ENCODE data around the gene SNX1. TPM values are rescaled to one million over a fixed set of nuclear protein-coding genes. Genes with fewer than 3 reads are reported as not detected.

SNX1 gene
- total and polyA plus RNA-seq, 2 of the 13 experiments (the other 11 are each of a cell fraction or from before 2014, with no cell fraction given), result 29.3 to 60.1 TPM

DNA sequence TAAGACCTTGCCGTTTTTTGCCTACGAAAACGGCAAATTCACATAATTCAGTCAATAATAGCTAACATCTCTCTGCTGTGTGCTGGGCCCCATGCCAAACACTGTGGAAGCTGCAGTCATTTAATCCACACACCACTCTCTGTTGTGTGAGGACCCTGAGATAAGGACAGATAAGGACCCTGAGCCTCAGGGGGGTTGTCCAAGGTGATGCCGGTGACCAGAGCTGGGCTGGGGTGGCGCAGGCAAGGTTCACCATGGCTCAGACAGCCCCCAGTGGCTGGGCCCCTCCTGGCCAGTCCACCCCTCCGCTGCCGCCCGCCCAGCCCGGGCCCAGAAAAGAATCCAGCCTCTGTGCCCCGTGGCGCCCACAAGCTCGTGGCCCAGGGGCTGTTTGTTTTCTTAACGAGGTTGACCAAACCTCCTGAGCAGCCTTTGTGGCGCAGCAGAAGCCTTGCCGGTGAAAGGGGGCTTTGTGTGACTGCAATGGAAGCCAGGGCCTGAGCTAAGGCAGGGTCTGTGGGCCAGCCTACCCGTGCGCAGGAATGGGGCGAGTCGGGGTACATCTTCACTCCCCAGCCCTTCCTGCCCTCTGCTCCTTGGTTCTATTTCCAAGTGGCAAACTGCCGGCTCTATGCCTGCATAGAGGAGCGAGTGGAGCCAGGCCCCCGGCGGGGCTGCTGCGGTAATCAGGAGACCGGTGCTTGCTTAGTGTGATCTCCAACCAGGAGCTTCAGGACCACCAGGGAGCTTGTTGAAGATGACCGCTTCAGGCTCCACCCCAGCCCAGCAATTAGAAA lies 51.3 kb downstream of the SNX1 start (continued):
- TF ChIP-seq, protein P1, sequence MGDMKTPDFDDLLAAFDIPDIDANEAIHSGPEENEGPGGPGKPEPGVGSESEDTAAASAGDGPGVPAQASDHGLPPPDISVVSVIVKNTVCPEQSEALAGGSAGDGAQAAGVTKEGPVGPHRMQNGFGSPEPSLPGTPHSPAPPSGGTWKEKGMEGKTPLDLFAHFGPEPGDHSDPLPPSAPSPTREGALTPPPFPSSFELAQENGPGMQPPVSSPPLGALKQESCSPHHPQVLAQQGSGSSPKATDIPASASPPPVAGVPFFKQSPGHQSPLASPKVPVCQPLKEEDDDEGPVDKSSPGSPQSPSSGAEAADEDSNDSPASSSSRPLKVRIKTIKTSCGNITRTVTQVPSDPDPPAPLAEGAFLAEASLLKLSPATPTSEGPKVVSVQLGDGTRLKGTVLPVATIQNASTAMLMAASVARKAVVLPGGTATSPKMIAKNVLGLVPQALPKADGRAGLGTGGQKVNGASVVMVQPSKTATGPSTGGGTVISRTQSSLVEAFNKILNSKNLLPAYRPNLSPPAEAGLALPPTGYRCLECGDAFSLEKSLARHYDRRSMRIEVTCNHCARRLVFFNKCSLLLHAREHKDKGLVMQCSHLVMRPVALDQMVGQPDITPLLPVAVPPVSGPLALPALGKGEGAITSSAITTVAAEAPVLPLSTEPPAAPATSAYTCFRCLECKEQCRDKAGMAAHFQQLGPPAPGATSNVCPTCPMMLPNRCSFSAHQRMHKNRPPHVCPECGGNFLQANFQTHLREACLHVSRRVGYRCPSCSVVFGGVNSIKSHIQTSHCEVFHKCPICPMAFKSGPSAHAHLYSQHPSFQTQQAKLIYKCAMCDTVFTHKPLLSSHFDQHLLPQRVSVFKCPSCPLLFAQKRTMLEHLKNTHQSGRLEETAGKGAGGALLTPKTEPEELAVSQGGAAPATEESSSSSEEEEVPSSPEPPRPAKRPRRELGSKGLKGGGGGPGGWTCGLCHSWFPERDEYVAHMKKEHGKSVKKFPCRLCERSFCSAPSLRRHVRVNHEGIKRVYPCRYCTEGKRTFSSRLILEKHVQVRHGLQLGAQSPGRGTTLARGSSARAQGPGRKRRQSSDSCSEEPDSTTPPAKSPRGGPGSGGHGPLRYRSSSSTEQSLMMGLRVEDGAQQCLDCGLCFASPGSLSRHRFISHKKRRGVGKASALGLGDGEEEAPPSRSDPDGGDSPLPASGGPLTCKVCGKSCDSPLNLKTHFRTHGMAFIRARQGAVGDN (CRISPR knock-in tag; IDR thresholded peaks at IDR 0.05), result peak; percentile 90
- TF ChIP-seq, protein P2, sequence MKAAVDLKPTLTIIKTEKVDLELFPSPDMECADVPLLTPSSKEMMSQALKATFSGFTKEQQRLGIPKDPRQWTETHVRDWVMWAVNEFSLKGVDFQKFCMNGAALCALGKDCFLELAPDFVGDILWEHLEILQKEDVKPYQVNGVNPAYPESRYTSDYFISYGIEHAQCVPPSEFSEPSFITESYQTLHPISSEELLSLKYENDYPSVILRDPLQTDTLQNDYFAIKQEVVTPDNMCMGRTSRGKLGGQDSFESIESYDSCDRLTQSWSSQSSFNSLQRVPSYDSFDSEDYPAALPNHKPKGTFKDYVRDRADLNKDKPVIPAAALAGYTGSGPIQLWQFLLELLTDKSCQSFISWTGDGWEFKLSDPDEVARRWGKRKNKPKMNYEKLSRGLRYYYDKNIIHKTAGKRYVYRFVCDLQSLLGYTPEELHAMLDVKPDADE (CRISPR knock-in tag; IDR thresholded peaks at IDR 0.05), result no peak
- no peak for TF ChIP-seq NCOA5 (CRISPR knock-in tag; IDR thresholded peaks at IDR 0.05)
- 0 out of 2 replicates have a peak, but pooled peaks have one; percentile 23 for TF ChIP-seq ZNF558 (CRISPR knock-in tag; IDR thresholded peaks at IDR 0.05; ENCODE audit: borderline replicate concordance)
- TF ChIP-seq ZNF264 (CRISPR knock-in tag; IDR thresholded peaks at IDR 0.05), result no peak
- TF ChIP-seq ZFYVE20 (CRISPR knock-in tag; IDR thresholded peaks at IDR 0.05; ENCODE audit: borderline replicate concordance, low read depth), result no peak
- TF ChIP-seq, protein P3, sequence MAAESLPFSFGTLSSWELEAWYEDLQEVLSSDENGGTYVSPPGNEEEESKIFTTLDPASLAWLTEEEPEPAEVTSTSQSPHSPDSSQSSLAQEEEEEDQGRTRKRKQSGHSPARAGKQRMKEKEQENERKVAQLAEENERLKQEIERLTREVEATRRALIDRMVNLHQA (CRISPR knock-in tag; IDR thresholded peaks at IDR 0.05), result no peak
- no peak for TF ChIP-seq RFX1 (IDR thresholded peaks at IDR 0.05)
- TF ChIP-seq REPIN1 (CRISPR knock-in tag; IDR thresholded peaks at IDR 0.05; ENCODE audit: borderline replicate concordance, low read depth), result peak; percentile 66; the same call in 1 of the 2 replicates
- TF ChIP-seq ZBTB42 (CRISPR knock-in tag; IDR thresholded peaks at IDR 0.05), result no peak
- TF ChIP-seq CEBPG (CRISPR knock-in tag; IDR thresholded peaks at IDR 0.05), result no peak
- no peak for TF ChIP-seq ZNF451 (CRISPR knock-in tag; IDR thresholded peaks at IDR 0.05)
- TF ChIP-seq, protein P4, sequence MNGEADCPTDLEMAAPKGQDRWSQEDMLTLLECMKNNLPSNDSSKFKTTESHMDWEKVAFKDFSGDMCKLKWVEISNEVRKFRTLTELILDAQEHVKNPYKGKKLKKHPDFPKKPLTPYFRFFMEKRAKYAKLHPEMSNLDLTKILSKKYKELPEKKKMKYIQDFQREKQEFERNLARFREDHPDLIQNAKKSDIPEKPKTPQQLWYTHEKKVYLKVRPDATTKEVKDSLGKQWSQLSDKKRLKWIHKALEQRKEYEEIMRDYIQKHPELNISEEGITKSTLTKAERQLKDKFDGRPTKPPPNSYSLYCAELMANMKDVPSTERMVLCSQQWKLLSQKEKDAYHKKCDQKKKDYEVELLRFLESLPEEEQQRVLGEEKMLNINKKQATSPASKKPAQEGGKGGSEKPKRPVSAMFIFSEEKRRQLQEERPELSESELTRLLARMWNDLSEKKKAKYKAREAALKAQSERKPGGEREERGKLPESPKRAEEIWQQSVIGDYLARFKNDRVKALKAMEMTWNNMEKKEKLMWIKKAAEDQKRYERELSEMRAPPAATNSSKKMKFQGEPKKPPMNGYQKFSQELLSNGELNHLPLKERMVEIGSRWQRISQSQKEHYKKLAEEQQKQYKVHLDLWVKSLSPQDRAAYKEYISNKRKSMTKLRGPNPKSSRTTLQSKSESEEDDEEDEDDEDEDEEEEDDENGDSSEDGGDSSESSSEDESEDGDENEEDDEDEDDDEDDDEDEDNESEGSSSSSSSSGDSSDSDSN (CRISPR knock-in tag; IDR thresholded peaks at IDR 0.05), result peak; percentile 70
- TF ChIP-seq NFYC (CRISPR knock-in tag; IDR thresholded peaks at IDR 0.05), result no peak
- TF ChIP-seq, protein P5, sequence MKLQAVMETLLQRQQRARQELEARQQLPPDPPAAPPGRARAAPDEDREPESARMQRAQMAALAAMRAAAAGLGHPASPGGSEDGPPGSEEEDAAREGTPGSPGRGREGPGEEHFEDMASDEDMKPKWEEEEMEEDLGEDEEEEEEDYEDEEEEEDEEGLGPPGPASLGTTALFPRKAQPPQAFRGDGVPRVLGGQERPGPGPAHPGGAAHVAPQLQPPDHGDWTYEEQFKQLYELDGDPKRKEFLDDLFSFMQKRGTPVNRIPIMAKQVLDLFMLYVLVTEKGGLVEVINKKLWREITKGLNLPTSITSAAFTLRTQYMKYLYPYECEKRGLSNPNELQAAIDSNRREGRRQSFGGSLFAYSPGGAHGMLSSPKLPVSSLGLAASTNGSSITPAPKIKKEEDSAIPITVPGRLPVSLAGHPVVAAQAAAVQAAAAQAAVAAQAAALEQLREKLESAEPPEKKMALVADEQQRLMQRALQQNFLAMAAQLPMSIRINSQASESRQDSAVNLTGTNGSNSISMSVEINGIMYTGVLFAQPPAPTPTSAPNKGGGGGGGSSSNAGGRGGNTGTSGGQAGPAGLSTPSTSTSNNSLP (IDR thresholded peaks at IDR 0.05; ENCODE audit: low read depth, low read length), result no peak
- TF ChIP-seq ZNF3 (CRISPR knock-in tag; IDR thresholded peaks at IDR 0.05), result no peak
- 0 out of 2 replicates have a peak, but pooled peaks have one; percentile 30 for TF ChIP-seq HMG20A (CRISPR knock-in tag; IDR thresholded peaks at IDR 0.05; ENCODE audit: borderline replicate concordance)
- TF ChIP-seq, protein P6, sequence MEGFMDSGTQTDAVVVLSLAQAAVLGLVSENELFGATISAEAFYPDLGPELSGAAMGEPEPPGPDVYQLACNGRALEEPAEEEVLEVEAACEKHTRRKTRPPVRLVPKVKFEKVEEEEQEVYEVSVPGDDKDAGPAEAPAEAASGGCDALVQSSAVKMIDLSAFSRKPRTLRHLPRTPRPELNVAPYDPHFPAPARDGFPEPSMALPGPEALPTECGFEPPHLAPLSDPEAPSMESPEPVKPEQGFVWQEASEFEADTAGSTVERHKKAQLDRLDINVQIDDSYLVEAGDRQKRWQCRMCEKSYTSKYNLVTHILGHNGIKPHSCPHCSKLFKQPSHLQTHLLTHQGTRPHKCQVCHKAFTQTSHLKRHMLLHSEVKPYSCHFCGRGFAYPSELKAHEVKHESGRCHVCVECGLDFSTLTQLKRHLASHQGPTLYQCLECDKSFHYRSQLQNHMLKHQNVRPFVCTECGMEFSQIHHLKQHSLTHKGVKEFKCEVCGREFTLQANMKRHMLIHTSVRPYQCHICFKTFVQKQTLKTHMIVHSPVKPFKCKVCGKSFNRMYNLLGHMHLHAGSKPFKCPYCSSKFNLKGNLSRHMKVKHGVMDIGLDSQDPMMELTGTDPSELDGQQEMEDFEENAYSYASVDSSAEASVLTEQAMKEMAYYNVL (CRISPR knock-in tag; IDR thresholded peaks at IDR 0.05; ENCODE audit: borderline replicate concordance), result no peak

Measured in HepG2 (cell line).